Progenitor cell of endocrine pancreas (in vitro differentiated cells): ENCODE data around the gene LDLRAD2. TPM values are rescaled to one million over a fixed set of nuclear protein-coding genes. Genes with fewer than 3 reads are reported as not detected.
"Not testable (repeated sequence)": the region's sequence is repeated elsewhere in the genome, so short reads cannot be mapped to it uniquely, and the experiment has no call there.

Experiments used
- DNase-seq: peaks from one replicate; pipeline ENCODE4 v3.0.0; 2021; ENCODE audit warnings: low spot score; ENCODE audit not compliant: unreplicated experiment
- H3K27ac Mint-ChIP-seq: 2 replicates; pipeline ENCODE4 v1.8.0; 2021; ENCODE audit warnings: mild to moderate bottlenecking, moderate library complexity, mixed read lengths
- H3K27me3 Mint-ChIP-seq: 2 replicates; pipeline ENCODE4 v1.8.0; 2021; ENCODE audit warnings: mixed read lengths
- H3K36me3 Mint-ChIP-seq: 2 replicates; pipeline ENCODE4 v1.8.0; 2022; ENCODE audit warnings: mixed read lengths; ENCODE audit not compliant: insufficient read depth
- H3K4me1 Mint-ChIP-seq: 2 replicates; pipeline ENCODE4 v1.8.0; 2021; ENCODE audit warnings: low read depth, mixed read lengths
- H3K4me3 Mint-ChIP-seq: 2 replicates; pipeline ENCODE4 v1.8.0; 2021; ENCODE audit warnings: low read depth, mild to moderate bottlenecking, moderate library complexity, mixed read lengths
- H3K9me3 Mint-ChIP-seq: 2 replicates; pipeline ENCODE4 v1.8.0; 2021; ENCODE audit warnings: low read depth, mixed read lengths
- CTCF ChIP-seq: fragments of 200-600 bp; sonication (generic); IDR thresholded peaks from one replicate; pipeline ENCODE4 v1.5.0; 2021; ENCODE audit warnings: antibody characterized with exemption, mild to moderate bottlenecking; ENCODE audit not compliant: unreplicated experiment
- long read RNA-seq: library from polyadenylated mRNA; unstranded; transcript quantifications from one replicate; pipeline ENCODE4 v2.0.0, GENCODE V29; 2020
- total RNA-seq: library from RNA; stranded (reverse); gene quantifications from 2 replicates; pipeline ENCODE4 v1.2.1, GENCODE V29; 2021

LDLRAD2 gene, protein sequence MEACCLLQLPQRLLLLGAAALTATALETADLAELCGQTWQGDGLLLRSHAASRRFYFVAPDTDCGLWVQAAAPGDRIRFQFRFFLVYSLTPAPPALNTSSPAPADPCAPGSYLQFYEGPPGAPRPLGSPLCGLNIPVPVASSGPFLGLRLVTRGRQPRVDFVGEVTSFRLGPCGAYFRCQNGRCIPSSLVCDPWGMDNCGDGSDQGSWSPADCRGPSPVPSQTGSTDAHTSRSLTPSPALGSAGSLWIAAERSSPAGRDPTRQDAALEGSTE
- 0.55 and 0.77 TPM in 2 replicates for total RNA-seq
- long read RNA-seq = 0 reads

DNA sequence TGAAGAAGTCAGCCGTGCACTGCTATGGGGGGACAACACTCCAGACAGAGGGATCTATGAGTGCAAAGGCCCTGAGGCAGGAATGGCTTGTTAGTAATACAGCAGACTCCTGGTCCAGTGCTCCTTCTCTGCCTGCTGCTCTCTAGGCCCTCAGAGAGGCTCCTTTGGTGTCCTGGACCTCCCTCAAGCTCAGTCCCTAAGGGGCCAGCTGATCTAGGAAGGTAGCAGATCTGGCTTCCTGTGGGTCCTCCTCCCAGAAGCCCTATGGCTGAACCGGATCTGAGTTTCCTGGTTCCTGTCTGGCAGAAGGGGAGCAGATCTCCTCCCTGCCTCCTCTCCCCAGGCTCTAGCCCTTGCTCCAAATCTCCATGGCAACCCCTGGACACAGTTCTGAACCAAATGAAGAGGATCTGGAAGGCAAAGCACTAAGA, at the start of gene LDLRAD2:
LDLRAD2 (plus strand) TSS at position 391 of the 431 bp plus-strand sequence. CDS start 187 bp downstream, outside the sequence.
- Mint-ChIP-seq H3K36me3 (no peaks in the 10 kb centered on the region), H3K4me1 (peaks cover 3% of the 10 kb centered on the region), H3K27me3 (peaks cover 10% of the 10 kb centered on the region), H3K9me3 (no peaks in the 10 kb centered on the region), H3K27ac (no peak within 1 kb of the TSS), H3K4me3 (peak within 1 kb of the TSS; percentile 27)
- DNase-seq = no peak
- TF ChIP-seq CTCF = no peak

GRCh38 chr1:21763236-21763635, 48.8 kb upstream of the LDLRAD2 start:
- no peaks in the 10 kb centered on the region for H3K27me3 Mint-ChIP-seq
- H3K9me3 Mint-ChIP-seq = no peaks in the 10 kb centered on the region
- TF ChIP-seq CTCF = no peak
- H3K4me1 Mint-ChIP-seq = peaks cover 12% of the 10 kb centered on the region
- H3K36me3 Mint-ChIP-seq = no peaks in the 10 kb centered on the region
- H3K27ac Mint-ChIP-seq = no peak overlapping the region
- no peak overlapping the region for H3K4me3 Mint-ChIP-seq
- no peak for DNase-seq

GRCh38 chr1:21763694-21764419, 48.2 kb upstream of the LDLRAD2 start:
- Mint-ChIP-seq H3K27ac (no peak overlapping the region), H3K4me3 (no peak overlapping the region), H3K4me1 (peaks cover 12% of the 10 kb centered on the region), H3K9me3 (no peaks in the 10 kb centered on the region), H3K27me3 (no peaks in the 10 kb centered on the region), H3K36me3 (no peaks in the 10 kb centered on the region)
- no peak for TF ChIP-seq CTCF
- no peak for DNase-seq

DNA sequence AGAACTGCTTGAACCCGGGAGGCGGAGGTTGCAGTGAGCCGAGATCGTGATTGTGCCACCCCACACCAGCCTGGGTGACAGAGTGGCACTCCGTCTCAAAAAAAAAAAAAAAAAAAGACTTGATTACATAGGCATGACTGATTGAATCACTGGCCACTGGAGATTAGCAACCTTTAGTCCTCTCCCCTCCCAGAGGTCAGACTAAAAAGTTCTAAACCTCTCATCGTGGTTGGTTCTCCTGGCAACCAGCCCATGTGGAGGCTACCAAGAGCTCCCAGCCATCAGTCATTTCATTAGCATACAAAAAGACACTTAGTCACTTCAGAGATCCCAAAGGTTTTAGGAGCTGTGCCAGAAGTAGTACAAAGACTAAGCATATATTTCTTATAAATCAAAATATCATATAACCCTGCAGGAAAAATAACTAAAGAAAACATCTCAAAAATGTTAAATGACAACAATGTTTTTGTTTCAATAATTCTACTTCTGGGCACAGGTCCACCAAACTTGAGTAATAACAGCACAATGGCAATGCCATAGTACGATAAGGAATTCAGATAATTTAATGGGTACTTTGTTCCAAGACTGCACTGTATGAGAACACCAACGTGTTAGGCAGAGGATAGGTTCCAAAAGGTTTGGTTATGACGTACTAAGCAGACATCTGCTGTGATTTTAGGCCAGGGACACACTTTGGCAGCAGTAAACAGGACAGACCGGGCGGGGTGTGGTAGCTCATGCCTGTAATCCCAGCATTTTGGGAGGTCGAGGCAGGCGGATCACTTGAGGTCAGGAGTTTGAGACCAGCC, 47.2 kb upstream of the LDLRAD2 start:
- TF ChIP-seq CTCF = no peak
- no peak overlapping the region for H3K4me3 Mint-ChIP-seq
- H3K4me1 Mint-ChIP-seq = peaks cover 12% of the 10 kb centered on the region
- H3K27me3 Mint-ChIP-seq = no peaks in the 10 kb centered on the region
- H3K36me3 Mint-ChIP-seq = no peaks in the 10 kb centered on the region
- DNase-seq = no peak
- no peaks in the 10 kb centered on the region for H3K9me3 Mint-ChIP-seq
- peak overlapping the region; percentile 40 for H3K27ac Mint-ChIP-seq

GRCh38 chr1:21766210-21766609, 45.9 kb upstream of the LDLRAD2 start:
- Mint-ChIP-seq H3K36me3 (no peaks in the 10 kb centered on the region), H3K27ac (no peak overlapping the region), H3K27me3 (no peaks in the 10 kb centered on the region), H3K4me1 (peaks cover 12% of the 10 kb centered on the region), H3K9me3 (no peaks in the 10 kb centered on the region), H3K4me3 (no peak overlapping the region)
- TF ChIP-seq CTCF = no peak
- no peak for DNase-seq

- not testable (repeated sequence) for H3K9me3 Mint-ChIP-seq, DNase-seq, H3K4me3 Mint-ChIP-seq, H3K27me3 Mint-ChIP-seq, H3K27ac Mint-ChIP-seq, H3K36me3 Mint-ChIP-seq
- peaks cover 12% of the 10 kb centered on the region for H3K4me1 Mint-ChIP-seq
Measured at GRCh38 chr1:21767106-21767505, 45.0 kb upstream of the LDLRAD2 start.
